Muscle of back (tissue), 13 donors: ENCODE measurements around the gene GP1BB. TPM values are rescaled to one million over a fixed set of nuclear protein-coding genes. Genes with fewer than 3 reads are reported as not detected.
A peak's percentile ranks its signal among the peaks of the same experiment; 100 is the strongest.
"Not testable (repeated sequence)": the region's sequence is repeated elsewhere in the genome, so short reads cannot be mapped to it uniquely, and the experiment has no call there.

Source experiments
- DNase-seq, 3 donors: peaks; one replicate each; pipeline versions ENCODE4 v3.0.0 to v3.0.0-alpha.2; 2013
- long read RNA-seq, 9 donors: transcript quantifications; one replicate each; lab custom pipeline, GENCODE V29; 2026
- polyA plus RNA-seq, 10 donors: library from polyadenylated mRNA; unstranded; fragments of 120-200 nt; gene quantifications; one replicate each; pipeline ENCODE4 v1.2.1, GENCODE V29; 2013; ENCODE audit not compliant: insufficient read length in 10 of 10

Gene GP1BB
- 10 to 100 TPM in 7 of 10 donors, 1 to 10 TPM in 3; 4.2 to 15.9 (median 12.4) TPM for polyA plus RNA-seq
- long read RNA-seq, donor 1, partial matches to known transcripts = 0 of 2 reads
- long read RNA-seq, donor 1, other reads (novel, unspliced or antisense) = 0 of 2 reads
- long read RNA-seq, donor 2, partial matches to known transcripts = 0 of 1 reads
- long read RNA-seq, donor 2, other reads (novel, unspliced or antisense) = 0 of 1 reads
- long read RNA-seq, donor 3 = 0 reads
- long read RNA-seq, donor 4, partial matches to known transcripts = 0 of 3 reads
- long read RNA-seq, donor 4, other reads (novel, unspliced or antisense) = 0 of 3 reads
- long read RNA-seq, donor 5, partial matches to known transcripts = 0 of 1 reads
- long read RNA-seq, donor 5, other reads (novel, unspliced or antisense) = 0 of 1 reads
- long read RNA-seq, donor 6, partial matches to known transcripts = 0 of 4 reads
- long read RNA-seq, donor 6, other reads (novel, unspliced or antisense) = 0 of 4 reads
- long read RNA-seq, donor 7, transcript GP1BB-201 (2 exons, 1,553 nt) = major isoform, 6 of 6 reads
- long read RNA-seq, donor 7, partial matches to known transcripts = 0 of 6 reads
- long read RNA-seq, donor 7, other reads (novel, unspliced or antisense) = 0 of 6 reads
- long read RNA-seq, donor 8 = 0 reads
- long read RNA-seq, donor 9, partial matches to known transcripts = 0 of 2 reads
- long read RNA-seq, donor 9, other reads (novel, unspliced or antisense) = 0 of 2 reads

DNA sequence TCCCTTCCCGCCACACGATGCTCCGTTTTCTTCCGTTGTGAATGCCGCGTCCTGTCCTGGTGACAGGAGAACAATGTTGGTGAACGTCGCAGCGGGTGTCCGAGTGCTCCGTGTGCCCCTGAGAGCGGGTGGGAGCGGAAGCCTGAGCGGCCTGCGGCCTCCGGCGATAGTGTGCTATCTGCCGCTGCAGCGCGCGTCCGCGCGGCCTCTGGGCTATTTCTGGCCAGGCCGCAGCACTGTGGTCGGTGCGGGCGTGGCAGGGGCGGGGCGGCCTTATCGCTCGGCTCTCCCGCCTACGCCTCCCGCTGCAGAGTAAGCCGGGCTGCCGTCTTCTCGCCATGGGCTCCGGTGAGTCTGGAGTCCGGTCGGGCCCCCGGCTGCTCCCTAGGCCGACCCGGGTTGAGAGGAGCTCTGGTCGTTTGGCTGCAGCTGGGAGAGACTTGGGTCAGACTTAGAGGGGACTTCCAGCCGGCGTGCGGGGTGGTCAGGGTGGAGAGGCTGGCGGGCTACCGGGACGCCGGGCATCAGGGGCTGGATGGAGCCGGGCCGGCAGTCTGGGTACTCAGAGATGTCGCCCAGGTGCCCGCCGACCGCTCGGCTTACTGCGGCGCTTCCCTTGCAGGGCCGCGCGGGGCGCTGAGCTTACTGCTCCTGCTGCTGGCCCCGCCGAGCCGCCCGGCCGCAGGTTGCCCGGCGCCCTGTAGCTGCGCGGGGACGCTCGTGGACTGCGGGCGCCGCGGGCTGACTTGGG, at the start of gene GP1BB:
TSS of gene GP1BB (plus strand) at position 308 of the 751 bp plus-strand sequence. CDS start at position 339, 31 bp downstream.
- peak in 1 of 3 donors; percentile 55 for DNase-seq

- no peak for DNase-seq
These were observed 49.7 kb upstream of the GP1BB start for GRCh38 chr22:19673660-19674059.

DNA sequence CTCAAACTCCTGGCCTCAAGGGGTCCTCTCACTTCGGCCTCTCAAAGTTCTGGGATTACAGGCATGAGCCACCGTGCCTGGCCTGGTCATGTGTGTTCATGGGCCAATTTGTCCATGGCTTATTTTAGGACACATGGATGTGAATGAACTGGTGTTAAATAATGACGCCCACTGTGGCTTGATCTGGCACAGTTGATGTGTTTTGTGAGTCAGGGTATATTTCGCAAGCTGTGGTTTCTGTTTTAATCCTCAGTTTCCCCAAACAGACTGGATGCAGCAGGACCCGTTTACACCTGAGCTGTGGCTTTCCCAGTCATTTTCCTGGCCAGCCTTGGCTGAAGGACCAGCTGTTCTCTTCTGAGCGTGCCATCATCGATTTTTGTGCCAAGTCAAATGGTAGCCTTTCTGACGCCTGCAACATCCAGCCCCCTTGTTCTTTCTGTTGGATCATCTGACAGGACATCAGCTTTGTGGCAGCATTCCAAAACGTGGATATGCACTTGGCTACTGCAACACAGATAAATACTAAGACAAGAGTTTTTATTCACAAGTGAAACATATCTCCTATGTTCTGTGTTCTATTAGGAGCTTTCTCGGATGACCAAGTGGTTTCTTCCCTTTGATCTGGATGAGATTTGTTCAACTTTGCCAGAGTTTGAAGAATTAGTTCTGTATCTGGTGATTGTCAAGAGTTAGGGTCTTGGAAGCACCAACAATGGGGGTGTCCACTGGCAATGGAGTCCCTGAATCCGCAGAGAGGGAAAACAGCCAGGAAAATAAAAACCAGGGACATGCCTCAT, 49.0 kb upstream of the GP1BB start:
- DNase-seq = peak in 1 of 3 donors; percentile 51

- DNase-seq = no peak
These were observed 48.4 kb upstream of the GP1BB start for GRCh38 chr22:19674929-19675253.

- DNase-seq = no peak
These were observed 47.9 kb upstream of the GP1BB start for GRCh38 chr22:19675428-19675827.

DNA sequence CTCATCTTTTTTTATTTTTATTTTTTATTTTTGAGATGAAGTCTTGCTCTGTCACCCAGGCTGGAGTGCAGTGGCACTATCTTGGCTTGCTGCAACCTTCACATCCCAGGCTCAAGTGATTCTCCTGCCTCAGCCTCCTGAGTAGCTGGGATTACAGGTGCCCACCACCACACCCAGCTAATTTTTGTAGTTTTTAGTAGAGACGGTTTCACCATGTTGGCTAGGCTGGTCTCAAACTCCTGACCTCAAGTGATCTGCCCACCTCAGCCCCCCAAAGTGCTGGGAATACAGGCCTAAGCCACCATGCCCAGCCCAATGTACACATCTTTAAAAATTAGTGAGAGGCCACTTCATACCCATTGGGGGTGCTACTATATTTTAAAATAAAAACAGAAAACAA, 46.9 kb upstream of the GP1BB start:
- not testable (repeated sequence) for DNase-seq

DNA sequence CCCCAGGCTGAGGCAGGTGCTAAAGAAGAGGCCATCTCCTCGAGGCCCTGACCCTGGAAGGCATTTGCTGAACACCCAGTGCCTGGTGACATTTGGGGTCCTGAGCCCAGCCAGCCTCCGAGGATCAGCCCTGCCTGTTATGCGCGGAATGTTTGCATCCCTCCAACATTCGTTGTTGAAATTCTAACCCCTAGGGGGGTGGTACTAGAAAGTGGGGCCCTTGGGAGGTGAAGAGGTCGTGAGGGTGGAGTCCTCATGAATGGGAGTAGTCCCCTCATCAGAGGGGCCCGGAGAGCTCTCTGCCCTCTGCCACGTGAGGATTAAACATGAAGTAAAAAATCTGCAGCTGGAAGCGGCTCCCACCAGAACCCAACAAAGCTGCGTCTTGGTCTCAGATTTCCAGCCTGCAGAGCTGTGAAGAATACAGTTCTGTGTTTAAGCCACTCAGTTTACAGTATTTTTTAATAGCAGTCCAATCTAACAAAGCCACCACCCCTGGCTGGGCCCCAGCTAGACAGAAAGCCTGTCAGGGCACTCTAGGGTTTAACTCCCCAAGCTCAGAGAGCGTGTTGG, 44.3 kb upstream of the GP1BB start:
- DNase-seq = peak in 1 of 3 donors; percentile 66

GRCh38 chr22:19679522-19680101, 43.7 kb upstream of the GP1BB start:
- DNase-seq = peak in 1 of 3 donors; percentile 63

- DNase-seq = no peak
These were observed 43.0 kb upstream of the GP1BB start for GRCh38 chr22:19680287-19680881.

GRCh38 chr22:19680911-19681862, 42.2 kb upstream of the GP1BB start:
- DNase-seq = no peak

- DNase-seq = no peak
These were observed 41.5 kb upstream of the GP1BB start for GRCh38 chr22:19681863-19682245.

- no peak for DNase-seq
These were observed 36.4 kb upstream of the GP1BB start for GRCh38 chr22:19686946-19687345.

GRCh38 chr22:19687561-19688300, 35.6 kb upstream of the GP1BB start:
- DNase-seq = no peak

GRCh38 chr22:19688301-19689290, 34.7 kb upstream of the GP1BB start:
- DNase-seq = no peak

GRCh38 chr22:19689408-19689807, 33.9 kb upstream of the GP1BB start:
- no peak for DNase-seq

- DNase-seq = no peak
These were observed 32.2 kb upstream of the GP1BB start for GRCh38 chr22:19691007-19691720.
